Lung (tissue), 12 donors: ENCODE data around the gene NAA15. TPM values are rescaled to one million over a fixed set of nuclear protein-coding genes. Genes with fewer than 3 reads are reported as not detected.

Experiments used
- ATAC-seq: fragments of 200-7000 bp; cut with Tn5 transposase; one replicate; pipeline ENCODE4 v1.9.1; 2020; ENCODE audit warnings: moderate number of reproducible peaks; ENCODE audit not compliant: insufficient read depth, low FRiP score
- DNase-seq, 3 donors: peaks; one replicate each; pipeline ENCODE4 v3.0.0-alpha.2; 2013 to 2017
- H3K27ac ChIP-seq, 2 donors: one replicate each; pipeline ENCODE4 v1.5.1; 2013; ENCODE audit warnings: mild to moderate bottlenecking in 2 of 2, moderate library complexity in 2 of 2, control low read depth in 1 of 2, inconsistent platforms in 1 of 2, low read depth in 1 of 2, low read length in 1 of 2
- H3K27me3 ChIP-seq, 3 donors: one replicate each; pipeline ENCODE4 v1.5.1; 2013; ENCODE audit warnings: low read length in 2 of 3; ENCODE audit not compliant: control insufficient read depth in 3 of 3, insufficient read depth in 3 of 3
- H3K36me3 ChIP-seq, 4 donors: one replicate each; pipeline ENCODE4 v1.5.1; 2013; ENCODE audit warnings: low read length in 4 of 4, mild to moderate bottlenecking in 1 of 4, moderate library complexity in 1 of 4; ENCODE audit not compliant: control insufficient read depth in 4 of 4, insufficient read depth in 4 of 4
- H3K4me1 ChIP-seq, 5 donors: one replicate each; pipeline ENCODE4 v1.5.1; 2013; ENCODE audit warnings: low read length in 5 of 5, mild to moderate bottlenecking in 2 of 5, moderate library complexity in 1 of 5; ENCODE audit not compliant: control insufficient read depth in 5 of 5, insufficient read depth in 5 of 5
- H3K4me3 ChIP-seq: one replicate; pipeline ENCODE4 v1.5.1; 2013; ENCODE audit warnings: mild to moderate bottlenecking, control low read depth, moderate library complexity
- H3K9ac ChIP-seq, 2 donors: one replicate each; pipeline ENCODE4 v1.5.1; 2013; ENCODE audit warnings: low read length in 2 of 2, control low read depth in 1 of 2; ENCODE audit not compliant: insufficient read depth in 1 of 2
- H3K9me3 ChIP-seq, 4 donors: one replicate each; pipeline ENCODE4 v1.5.1; 2013; ENCODE audit warnings: low read length in 3 of 4, mild to moderate bottlenecking in 1 of 4, moderate library complexity in 1 of 4; ENCODE audit not compliant: control insufficient read depth in 4 of 4, insufficient read depth in 3 of 4
- CTCF ChIP-seq: IDR thresholded peaks from 2 replicates; pipeline ENCODE4 v1.5.1; 2012; ENCODE audit warnings: mild to moderate bottlenecking; ENCODE audit errors: control extremely low read depth, extremely low read depth
- WGBS, 2 donors: extraction: QIAGEN DNeasy Blood & Tissue Kit; methylation state at CpG; one replicate each; pipeline ENCODE4 v1.1.7; 2013; 5-methylcytosine and 5-hydroxymethylcytosine counted together
- polyA plus RNA-seq, 2 donors: library from polyadenylated mRNA; stranded (reverse); fragments of 200-250 nt; gene quantifications; one replicate each; pipeline ENCODE4 v1.2.1, GENCODE V29; 2013
- total RNA-seq, 2 donors: library from RNA; depleted of rRNA in 1 of 2; stranded (reverse); fragments of >200 nt in 1 of 2; gene quantifications; one replicate each; pipeline ENCODE4 v1.2.1, GENCODE V29; 2014 to 2021
- donor health status: control.
- donor health status: control.
- donor health status: Bipolar disorder and iron deficiency.
- donor health status: healthy.
- donor health status: DM: yes; HTN: yes; CAD: no.

The NAA15 gene
- total and polyA plus RNA-seq, 4 donors: 5.7 to 41.3 (median 22.8) TPM

GRCh38 chr4:139295942-139296299 lies 5.4 kb upstream of the NAA15 start:
- no peaks in the 10 kb centered on the region for H3K9me3 ChIP-seq
- H3K4me1 ChIP-seq: peaks cover 0 to 25% (median 4%) of the 10 kb centered on the region in 5 donors
- TF ChIP-seq CTCF: no peak
- H3K4me3 ChIP-seq: no peak overlapping the region
- 17 to 30% methylated on average over 6 of the region's 6 CpGs for WGBS, 2 donors
- H3K27me3 ChIP-seq: no peaks in the 10 kb centered on the region
- DNase-seq: no peak
- ATAC-seq: no peak
- peak overlapping the region in 1 of 2 donors; percentile 74 for H3K27ac ChIP-seq
- H3K36me3 ChIP-seq: peaks cover 0 to 19% (median 3%) of the 10 kb centered on the region in 4 donors
- H3K9ac ChIP-seq: no peak overlapping the region

GRCh38 chr4:139297001-139297410 lies 4.3 kb upstream of the NAA15 start:
- 71 to 91% methylated on average over 2 of the region's 2 CpGs for WGBS, 2 donors
- no peak overlapping the region for H3K9ac ChIP-seq
- peak overlapping the region in 1 of 2 donors; percentile 34 for H3K27ac ChIP-seq
- TF ChIP-seq CTCF: no peak
- ATAC-seq: no peak
- H3K27me3 ChIP-seq: no peaks in the 10 kb centered on the region
- peaks cover 0 to 12% (median 6%) of the 10 kb centered on the region in 4 donors for H3K36me3 ChIP-seq
- H3K4me1 ChIP-seq: peaks cover 0 to 25% (median 4%) of the 10 kb centered on the region in 5 donors
- no peak overlapping the region for H3K4me3 ChIP-seq
- no peak for DNase-seq
- H3K9me3 ChIP-seq: no peaks in the 10 kb centered on the region

DNA sequence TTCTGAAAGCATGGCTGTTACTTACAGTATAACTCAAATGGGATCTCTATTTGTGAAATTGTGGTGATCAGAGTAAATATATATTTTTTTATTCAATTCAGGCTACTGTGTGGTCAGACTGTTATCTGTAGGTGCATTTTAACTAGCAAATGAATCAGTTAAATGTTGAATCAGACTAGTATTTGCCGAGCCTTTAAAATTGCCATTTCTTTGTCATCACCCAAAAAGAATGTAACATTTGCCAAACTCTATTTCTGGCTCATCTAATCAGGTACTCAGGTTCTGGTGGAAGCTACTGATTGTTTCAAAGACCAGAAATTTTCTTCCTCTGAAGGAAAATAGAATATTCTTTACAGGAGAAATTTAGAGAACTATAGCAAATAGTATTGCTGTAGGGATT lies 1.8 kb upstream of the NAA15 start:
- H3K27me3 ChIP-seq: no peaks in the 10 kb centered on the region
- TF ChIP-seq CTCF: no peak
- DNase-seq: peak in 1 of 3 donors; percentile 31
- H3K9ac ChIP-seq: no peak overlapping the region
- no peak for ATAC-seq
- H3K9me3 ChIP-seq: no peaks in the 10 kb centered on the region
- peaks cover 0 to 39% (median 4%) of the 10 kb centered on the region in 5 donors for H3K4me1 ChIP-seq
- peaks cover 0 to 11% (median 0%) of the 10 kb centered on the region in 4 donors for H3K36me3 ChIP-seq
- H3K4me3 ChIP-seq: no peak overlapping the region
- peak overlapping the region in 1 of 2 donors; percentile 65 for H3K27ac ChIP-seq
- 64 to 88% methylated on average over 1 of the region's 1 CpG for WGBS, 2 donors
